ENCODE results near the gene RHAG. TPM values are rescaled to one million over a fixed set of nuclear protein-coding genes. Genes with fewer than 3 reads are reported as not detected.
A peak's percentile ranks its signal among the peaks of the same experiment; 100 is the strongest.

Gene RHAG
- polyA plus RNA-seq (2013): 3.3 TPM

DNA sequence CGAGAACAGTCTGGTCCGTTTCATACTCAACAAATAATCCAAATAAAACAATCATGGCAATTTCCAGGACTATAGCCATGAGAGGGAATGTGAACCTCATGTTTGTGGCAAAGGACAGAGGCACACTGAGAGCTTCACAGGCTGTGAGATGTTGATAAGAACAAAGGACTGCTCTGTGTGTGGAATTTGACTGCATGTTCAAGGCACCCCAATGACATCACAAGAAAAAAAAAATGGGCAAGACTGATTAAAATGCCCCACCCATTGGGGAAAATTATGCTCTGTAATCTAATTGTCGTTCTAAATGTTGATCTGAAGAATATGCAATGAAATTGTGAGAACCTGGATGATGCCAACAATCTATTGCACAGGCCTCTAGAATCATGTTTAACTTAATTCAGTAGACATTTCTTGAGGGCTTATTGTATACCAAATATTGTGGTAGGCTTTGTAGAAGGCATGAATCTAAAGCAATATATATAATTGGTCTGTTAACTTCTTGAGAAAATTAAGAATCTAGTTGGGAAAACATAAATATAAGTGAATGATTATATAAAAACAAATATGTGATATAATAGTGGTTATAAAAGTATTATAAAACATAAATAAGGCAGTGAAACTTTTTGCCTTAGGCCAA is at the start of gene RHAG:
Gene RHAG (minus strand): TSS at position 127 of the 637 bp plus-strand sequence. CDS start 27 bp downstream, at position 100.
- Histone ChIP-seq H3K27ac (ENCODE audit: insufficient read depth in 1 of 2, low read depth in 1 of 2, low read length in 2 of 2, poor library complexity in 1 of 2, severe bottlenecking in 2 of 2) (peak within 1 kb of the TSS in 1 of 2 experiments; percentile 83), H3K4me1 (ENCODE audit: control extremely low read depth in 1 of 4, control insufficient read depth in 4 of 4, insufficient read depth in 4 of 4, low read length in 3 of 4) (no peaks in the 10 kb centered on the region), H3K36me3 (ENCODE audit: control insufficient read depth in 4 of 4, insufficient read depth in 4 of 4, low read length in 3 of 4) (no peaks in the 10 kb centered on the region), H3K27me3 (replicated peaks in 2 of 5; ENCODE audit: control insufficient read depth in 4 of 5, insufficient read depth in 5 of 5, low read length in 4 of 5) (no peaks in the 10 kb centered on the region), H3K4me3 (ENCODE audit: control insufficient read depth in 1 of 7, extremely low read depth in 1 of 7, insufficient read depth in 4 of 7, low read depth in 2 of 7, low read length in 6 of 7) (no peak within 1 kb of the TSS), H3K9me3 (ENCODE audit: control extremely low read depth in 1 of 5, control insufficient read depth in 4 of 5, insufficient read depth in 2 of 5, low read depth in 1 of 5, low read length in 4 of 5) (no peaks in the 10 kb centered on the region)
- 100% methylated on average over 1 of the region's 3 CpGs for WGBS (ENCODE audit: insufficient coverage)
- ChIA-PET POLR2A (interaction anchor here (0.6 kb wide), 1 partner anchor 16 kb away, joined by 3 read pairs; no protein-coding TSS in a partner anchor), CTCF (no interaction called here)
- peak in 1 of 3 donors; percentile 28 for DNase-seq

DNA sequence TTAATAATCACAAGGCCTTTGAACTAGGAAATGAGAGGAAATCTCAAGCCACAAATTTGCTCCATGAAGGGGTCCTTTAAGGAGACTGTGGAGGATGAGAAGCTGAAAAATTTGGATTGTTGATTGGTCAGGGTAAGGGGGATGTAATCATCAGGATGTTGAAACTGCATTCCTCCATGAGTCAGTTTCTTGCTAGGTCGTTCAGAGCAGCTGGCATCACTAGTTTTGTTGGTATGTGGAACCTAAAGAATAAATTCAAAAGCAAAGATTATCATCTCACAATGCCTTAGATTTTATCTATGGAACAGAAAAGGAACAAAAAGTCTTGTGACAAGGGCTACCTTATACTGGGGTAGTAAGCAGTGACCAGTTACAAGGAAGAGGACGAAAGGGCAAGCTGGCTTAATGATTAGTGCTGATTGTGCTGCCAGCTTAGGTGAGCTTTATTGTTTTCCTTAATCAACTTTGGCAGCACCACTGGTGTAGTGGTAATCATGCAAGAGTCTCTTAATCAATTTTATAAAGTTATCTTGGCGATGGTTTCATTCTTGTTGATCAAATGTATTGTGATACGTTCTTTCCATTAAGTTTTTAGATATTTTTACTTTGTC is 40.1 kb upstream of the RHAG start:
- DNase-seq: no peak
- Histone ChIP-seq H3K9me3 (ENCODE audit: control extremely low read depth in 1 of 5, control insufficient read depth in 4 of 5, insufficient read depth in 2 of 5, low read depth in 1 of 5, low read length in 4 of 5) (peaks cover 0 to 2% (median 0%) of the 10 kb centered on the region in 5 experiments), H3K4me3 (ENCODE audit: control insufficient read depth in 1 of 7, extremely low read depth in 1 of 7, insufficient read depth in 4 of 7, low read depth in 2 of 7, low read length in 6 of 7) (no peak overlapping the region), H3K4me1 (ENCODE audit: control extremely low read depth in 1 of 4, control insufficient read depth in 4 of 4, insufficient read depth in 4 of 4, low read length in 3 of 4) (no peaks in the 10 kb centered on the region), H3K27me3 (replicated peaks in 2 of 5; ENCODE audit: control insufficient read depth in 4 of 5, insufficient read depth in 5 of 5, low read length in 4 of 5) (no peaks in the 10 kb centered on the region), H3K27ac (ENCODE audit: insufficient read depth in 1 of 2, low read depth in 1 of 2, low read length in 2 of 2, poor library complexity in 1 of 2, severe bottlenecking in 2 of 2) (no peak overlapping the region), H3K36me3 (ENCODE audit: control insufficient read depth in 4 of 4, insufficient read depth in 4 of 4, low read length in 3 of 4) (no peaks in the 10 kb centered on the region)
- POLR2A ChIA-PET: no interaction called here
- 100% methylated on average over 2 of the region's 4 CpGs for WGBS (ENCODE audit: insufficient coverage)
- CTCF ChIA-PET: no interaction called here

DNA sequence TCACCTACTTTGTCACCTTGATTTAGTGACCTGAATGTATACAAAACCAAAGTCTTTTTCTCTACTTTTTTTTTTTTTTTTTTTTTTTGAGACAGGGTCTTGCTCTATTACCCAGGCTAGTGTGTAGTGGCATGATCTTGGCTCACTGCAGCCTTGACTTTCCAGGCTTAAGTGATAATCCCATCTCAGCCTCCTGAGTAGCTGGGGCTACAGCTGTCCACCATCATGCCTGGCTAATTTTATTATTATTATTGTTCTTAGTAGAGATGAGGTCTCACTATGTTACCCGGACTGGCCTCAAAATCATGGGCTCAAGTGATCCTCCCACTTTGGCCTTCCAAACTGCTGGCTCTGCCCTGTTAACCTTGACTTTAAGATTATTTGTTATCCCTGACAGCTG is 39.2 kb upstream of the RHAG start:
- H3K27me3 ChIP-seq (replicated peaks in 2 of 5; ENCODE audit: control insufficient read depth in 4 of 5, insufficient read depth in 5 of 5, low read length in 4 of 5): no peaks in the 10 kb centered on the region
- POLR2A ChIA-PET: no interaction called here
- H3K4me1 ChIP-seq (ENCODE audit: control extremely low read depth in 1 of 4, control insufficient read depth in 4 of 4, insufficient read depth in 4 of 4, low read length in 3 of 4): no peaks in the 10 kb centered on the region
- no peak overlapping the region for H3K4me3 ChIP-seq (ENCODE audit: control insufficient read depth in 1 of 7, extremely low read depth in 1 of 7, insufficient read depth in 4 of 7, low read depth in 2 of 7, low read length in 6 of 7)
- DNase-seq: no peak
- H3K27ac ChIP-seq (ENCODE audit: insufficient read depth in 1 of 2, low read depth in 1 of 2, low read length in 2 of 2, poor library complexity in 1 of 2, severe bottlenecking in 2 of 2): no peak overlapping the region
- WGBS (ENCODE audit: insufficient coverage): 100% methylated on average over 1 of the region's 1 CpG
- no peaks in the 10 kb centered on the region for H3K36me3 ChIP-seq (ENCODE audit: control insufficient read depth in 4 of 4, insufficient read depth in 4 of 4, low read length in 3 of 4)
- CTCF ChIA-PET: no interaction called here
- peaks cover 0 to 2% (median 0%) of the 10 kb centered on the region in 5 experiments for H3K9me3 ChIP-seq (ENCODE audit: control extremely low read depth in 1 of 5, control insufficient read depth in 4 of 5, insufficient read depth in 2 of 5, low read depth in 1 of 5, low read length in 4 of 5)

DNA sequence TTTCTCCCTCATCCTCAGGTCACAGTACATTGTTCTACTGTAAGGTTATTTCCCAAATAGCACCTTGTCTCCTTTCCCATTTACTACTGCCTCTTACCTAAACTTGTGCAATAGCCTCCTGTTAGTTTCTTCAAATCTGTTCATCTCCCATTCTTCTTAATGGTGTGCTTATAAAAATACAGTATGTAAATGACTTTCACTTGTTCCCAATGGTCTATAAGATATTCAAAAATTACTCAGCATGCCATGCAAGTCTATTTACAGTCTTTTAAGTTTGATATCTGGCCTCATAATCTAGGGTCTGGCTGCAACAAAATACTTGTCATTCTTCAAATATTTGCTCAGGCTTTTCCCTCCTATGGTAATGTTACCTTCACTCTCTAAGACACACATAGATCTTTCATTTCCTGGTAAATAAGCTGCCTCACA is 31.5 kb upstream of the RHAG start:
- Histone ChIP-seq H3K9me3 (ENCODE audit: control extremely low read depth in 1 of 5, control insufficient read depth in 4 of 5, insufficient read depth in 2 of 5, low read depth in 1 of 5, low read length in 4 of 5) (peaks cover 0 to 2% (median 0%) of the 10 kb centered on the region in 5 experiments), H3K4me3 (ENCODE audit: control insufficient read depth in 1 of 7, extremely low read depth in 1 of 7, insufficient read depth in 4 of 7, low read depth in 2 of 7, low read length in 6 of 7) (no peak overlapping the region), H3K4me1 (ENCODE audit: control extremely low read depth in 1 of 4, control insufficient read depth in 4 of 4, insufficient read depth in 4 of 4, low read length in 3 of 4) (peaks cover 2 to 24% (median 11%) of the 10 kb centered on the region in 4 experiments), H3K36me3 (ENCODE audit: control insufficient read depth in 4 of 4, insufficient read depth in 4 of 4, low read length in 3 of 4) (no peaks in the 10 kb centered on the region), H3K27me3 (replicated peaks in 2 of 5; ENCODE audit: control insufficient read depth in 4 of 5, insufficient read depth in 5 of 5, low read length in 4 of 5) (no peaks in the 10 kb centered on the region), H3K27ac (ENCODE audit: insufficient read depth in 1 of 2, low read depth in 1 of 2, low read length in 2 of 2, poor library complexity in 1 of 2, severe bottlenecking in 2 of 2) (peak overlapping the region in 1 of 2 experiments; percentile 50)
- DNase-seq: no peak
- ChIA-PET POLR2A (no interaction called here), CTCF (no interaction called here)

DNA sequence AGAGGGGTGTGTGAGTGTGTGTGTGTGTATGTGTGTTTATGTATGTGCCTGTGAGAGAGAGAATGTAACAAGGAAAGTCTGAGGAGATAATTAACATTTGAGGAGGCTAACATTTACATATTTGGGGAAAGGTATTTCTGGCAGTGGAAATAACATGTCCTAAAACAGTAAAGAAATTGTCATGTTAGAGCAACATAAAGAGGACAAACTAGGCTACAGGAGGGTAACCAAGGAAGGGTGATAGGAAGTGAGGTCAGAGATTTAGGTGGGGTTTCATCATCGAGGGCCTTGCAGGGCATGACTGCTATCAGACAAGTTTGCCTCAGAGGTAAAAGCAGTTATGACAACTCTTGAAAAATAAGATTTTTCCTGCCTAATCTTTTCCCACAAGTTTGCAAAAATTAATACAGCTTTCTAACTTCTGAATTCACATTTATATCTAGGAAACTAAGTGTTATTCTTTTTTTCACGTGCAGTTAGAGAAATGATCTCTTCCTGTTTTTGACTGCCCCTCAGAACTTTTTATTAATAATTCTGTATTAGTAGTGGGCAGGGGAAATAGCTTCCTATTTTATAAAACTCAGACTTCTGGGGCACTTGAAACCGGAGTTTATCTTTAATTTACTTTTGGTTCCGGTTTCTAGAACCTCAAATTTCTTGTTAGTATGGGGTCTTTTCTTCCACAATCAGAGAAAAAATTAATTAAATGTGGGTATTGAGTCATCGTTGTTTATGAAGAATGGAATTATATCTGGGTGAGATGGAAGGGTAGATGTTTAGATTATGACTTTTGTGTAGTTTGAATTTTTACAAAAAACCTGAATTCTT is 30.5 kb upstream of the RHAG start:
- H3K4me1 ChIP-seq (ENCODE audit: control extremely low read depth in 1 of 4, control insufficient read depth in 4 of 4, insufficient read depth in 4 of 4, low read length in 3 of 4): peaks cover 2 to 30% (median 13%) of the 10 kb centered on the region in 4 experiments
- WGBS (ENCODE audit: insufficient coverage): 0% methylated on average over 1 of the region's 5 CpGs
- H3K27ac ChIP-seq (ENCODE audit: insufficient read depth in 1 of 2, low read depth in 1 of 2, low read length in 2 of 2, poor library complexity in 1 of 2, severe bottlenecking in 2 of 2): peak overlapping the region in 1 of 2 experiments; percentile 50
- ChIA-PET POLR2A (interaction anchor here (1.0 kb wide), 1 partner anchor 22 kb away, joined by 4 read pairs; no protein-coding TSS in a partner anchor), CTCF (no interaction called here)
- H3K4me3 ChIP-seq (ENCODE audit: control insufficient read depth in 1 of 7, extremely low read depth in 1 of 7, insufficient read depth in 4 of 7, low read depth in 2 of 7, low read length in 6 of 7): peak overlapping the region in 2 of 7 experiments; percentile 10 to 19
- DNase-seq: peak; percentile 11 to 75 (median 62)
- no peaks in the 10 kb centered on the region for H3K27me3 ChIP-seq (replicated peaks in 2 of 5; ENCODE audit: control insufficient read depth in 4 of 5, insufficient read depth in 5 of 5, low read length in 4 of 5)
- peaks cover 0 to 2% (median 0%) of the 10 kb centered on the region in 5 experiments for H3K9me3 ChIP-seq (ENCODE audit: control extremely low read depth in 1 of 5, control insufficient read depth in 4 of 5, insufficient read depth in 2 of 5, low read depth in 1 of 5, low read length in 4 of 5)
- no peaks in the 10 kb centered on the region for H3K36me3 ChIP-seq (ENCODE audit: control insufficient read depth in 4 of 4, insufficient read depth in 4 of 4, low read length in 3 of 4)

DNA sequence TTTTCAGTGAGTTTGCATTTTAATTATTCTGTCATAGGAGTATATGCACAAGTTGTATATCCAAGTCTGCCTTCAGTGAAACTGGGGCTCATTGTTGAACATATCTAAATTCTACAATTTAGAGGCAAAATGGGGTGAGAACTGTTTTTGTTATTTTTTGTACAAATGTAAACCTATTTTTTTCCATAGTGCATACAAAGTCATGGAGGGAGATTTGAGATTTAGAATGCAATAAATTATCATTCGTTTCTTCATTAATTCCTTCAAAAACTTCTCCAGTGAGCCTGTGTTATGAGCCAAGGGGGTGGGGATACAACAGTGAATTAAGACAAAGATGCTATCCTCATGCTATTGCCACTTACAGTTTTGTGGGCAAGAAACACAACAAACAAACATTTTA is 29.8 kb upstream of the RHAG start:
- Histone ChIP-seq H3K27me3 (replicated peaks in 2 of 5; ENCODE audit: control insufficient read depth in 4 of 5, insufficient read depth in 5 of 5, low read length in 4 of 5) (no peaks in the 10 kb centered on the region), H3K4me3 (ENCODE audit: control insufficient read depth in 1 of 7, extremely low read depth in 1 of 7, insufficient read depth in 4 of 7, low read depth in 2 of 7, low read length in 6 of 7) (no peak overlapping the region), H3K27ac (ENCODE audit: insufficient read depth in 1 of 2, low read depth in 1 of 2, low read length in 2 of 2, poor library complexity in 1 of 2, severe bottlenecking in 2 of 2) (no peak overlapping the region), H3K4me1 (ENCODE audit: control extremely low read depth in 1 of 4, control insufficient read depth in 4 of 4, insufficient read depth in 4 of 4, low read length in 3 of 4) (peaks cover 2 to 30% (median 13%) of the 10 kb centered on the region in 4 experiments), H3K36me3 (ENCODE audit: control insufficient read depth in 4 of 4, insufficient read depth in 4 of 4, low read length in 3 of 4) (no peaks in the 10 kb centered on the region), H3K9me3 (ENCODE audit: control extremely low read depth in 1 of 5, control insufficient read depth in 4 of 5, insufficient read depth in 2 of 5, low read depth in 1 of 5, low read length in 4 of 5) (no peaks in the 10 kb centered on the region)
- ChIA-PET POLR2A (no interaction called here), CTCF (interaction anchor here (0.6 kb wide), 1 partner anchor 32 kb away, joined by 4 read pairs; no protein-coding TSS in a partner anchor)
- DNase-seq: no peak
- no CpG with 5 or more reads among the region's 1 CpG for WGBS (ENCODE audit: insufficient coverage)

Data from common myeloid progenitor, CD34-positive (primary cell).